IMR-90 (cell line): ENCODE data around the gene FKRP.

Experiments
- CTCF ChIP-seq: conservative IDR thresholded peaks from 2 replicates; pipeline ENCODE4 v1.5.1; 2012; ENCODE audit warnings: mild to moderate bottlenecking, low read depth, low read length, improper control_type of control experiment
- MXI1 ChIP-seq: IDR thresholded peaks from 2 replicates; pipeline ENCODE4 v1.6.1; 2012; ENCODE audit warnings: low read depth, mild to moderate bottlenecking, low read length, moderate library complexity, borderline replicate concordance
- POLR2A ChIP-seq: IDR thresholded peaks from 2 replicates; pipeline ENCODE4 v1.6.1; 2012; ENCODE audit warnings: mild to moderate bottlenecking, low read depth, low read length

DNA sequence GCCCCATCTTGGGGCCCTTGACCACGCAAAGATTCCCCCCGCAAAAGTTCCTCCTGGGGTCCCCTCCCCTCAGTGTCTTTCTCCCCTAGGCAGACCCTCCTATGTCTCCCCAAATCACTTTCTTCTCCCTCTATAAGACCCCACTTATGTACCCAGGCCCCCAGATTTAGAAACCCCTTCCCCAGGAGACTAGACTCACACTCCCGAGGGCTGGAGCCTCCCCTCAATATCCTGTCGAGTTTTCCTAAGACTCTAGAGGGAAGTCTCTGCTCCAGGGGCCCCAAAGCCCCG, 41.1 kb downstream of the FKRP start:
- TF ChIP-seq CTCF (no peak), POLR2A (no peak; the same call in 1 of the 2 replicates), MXI1 (no peak)
